Measurements from ENCODE around the gene NEIL1. TPM values are rescaled to one million over a fixed set of nuclear protein-coding genes. Genes with fewer than 3 reads are reported as not detected.

Gene NEIL1
- total and polyA plus RNA-seq, 3 experiments from 2014 or later, result 2.0 to 2.9 (median 2.3) TPM

- CTCF ChIA-PET, result interaction anchor here (5.2 kb wide), 1 partner anchor 13 kb away, joined by 35 read pairs; the partner anchor contains the start of gene MAN2C1
These were observed 7.6 kb downstream of the NEIL1 start for GRCh38 chr15:75354454-75354853.

GRCh38 chr15:75355369-75355768 lies 8.5 kb downstream of the NEIL1 start:
- no peak overlapping the region for H3K4me3 Mint-ChIP-seq
- peaks cover 9% of the 10 kb centered on the region for H3K4me1 ChIP-seq (ENCODE audit: insufficient read depth, low read length)
- H3K9me3 Mint-ChIP-seq, result peaks cover under 1 to 6% (median 6%) of the 10 kb centered on the region in 5 donors
- ChIA-PET POLR2A (no interaction called here), CTCF (interaction anchor here (5.2 kb wide), 1 partner anchor 12 kb away, joined by 35 read pairs; the partner anchor contains the start of gene MAN2C1)
- H3K36me3 Mint-ChIP-seq, result peaks cover 0 to 42% (median 0%) of the 10 kb centered on the region in 3 donors
- H3K27ac Mint-ChIP-seq, result peak overlapping the region in 4 of 8 donors; percentile 63 to 91 (median 82)
- H3K9me3 ChIP-seq (ENCODE audit: low read length), result no peaks in the 10 kb centered on the region
- peaks cover 7 to 10% (median 9%) of the 10 kb centered on the region in 3 donors for H3K4me1 Mint-ChIP-seq
- H3K27ac ChIP-seq (ENCODE audit: low read depth, low read length), result no peak overlapping the region
- no peak for DNase-seq
- no peaks in the 10 kb centered on the region for H3K36me3 ChIP-seq (ENCODE audit: insufficient read depth, low read length)
- no peaks in the 10 kb centered on the region for H3K27me3 ChIP-seq (ENCODE audit: insufficient read depth, low read length, poor library complexity, severe bottlenecking)
- H3K27me3 Mint-ChIP-seq, result peaks cover 0 to 2% of the 10 kb centered on the region in 2 donors
- no peak overlapping the region for H3K4me3 ChIP-seq (ENCODE audit: low read length)

More at GRCh38 chr15:75354454-75354853, 7.6 kb downstream of the NEIL1 start:
- H3K4me1 ChIP-seq (ENCODE audit: insufficient read depth, low read length), result peaks cover 18% of the 10 kb centered on the region
- H3K4me3 ChIP-seq (ENCODE audit: low read length), result no peak overlapping the region
- H3K27me3 ChIP-seq (ENCODE audit: insufficient read depth, low read length, poor library complexity, severe bottlenecking), result no peaks in the 10 kb centered on the region
- peak overlapping the region in 5 of 8 donors; percentile 43 to 90 (median 77) for H3K27ac Mint-ChIP-seq
- peaks cover 3 to 37% (median 7%) of the 10 kb centered on the region in 3 donors for H3K36me3 Mint-ChIP-seq
- H3K4me3 Mint-ChIP-seq, result no peak overlapping the region
- H3K9me3 ChIP-seq (ENCODE audit: low read length), result no peaks in the 10 kb centered on the region
- no peaks in the 10 kb centered on the region for H3K36me3 ChIP-seq (ENCODE audit: insufficient read depth, low read length)
- H3K27ac ChIP-seq (ENCODE audit: low read depth, low read length), result no peak overlapping the region
- peaks cover 0 to 7% of the 10 kb centered on the region in 2 donors for H3K27me3 Mint-ChIP-seq
- no peak for DNase-seq
- POLR2A ChIA-PET, result interaction anchor here (0.5 to 2.0 kb wide), 2 partner anchors 14 to 395 kb away, joined by 4 to 9 read pairs; partner anchors contain the start of gene MAN2C1
- H3K9me3 Mint-ChIP-seq, result peaks cover 6 to 16% (median 15%) of the 10 kb centered on the region in 5 donors
- peaks cover 16 to 18% (median 18%) of the 10 kb centered on the region in 3 donors for H3K4me1 Mint-ChIP-seq

GRCh38 chr15:75356006-75356405 lies 9.2 kb downstream of the NEIL1 start:
- POLR2A ChIA-PET, result no interaction called here
- Histone ChIP-seq H3K4me1 (ENCODE audit: insufficient read depth, low read length) (peaks cover 3% of the 10 kb centered on the region), H3K27me3 (ENCODE audit: insufficient read depth, low read length, poor library complexity, severe bottlenecking) (no peaks in the 10 kb centered on the region), H3K9me3 (ENCODE audit: low read length) (no peaks in the 10 kb centered on the region), H3K4me3 (ENCODE audit: low read length) (no peak overlapping the region), H3K36me3 (ENCODE audit: insufficient read depth, low read length) (no peaks in the 10 kb centered on the region), H3K27ac (ENCODE audit: low read depth, low read length) (no peak overlapping the region)
- H3K27ac Mint-ChIP-seq, result peak overlapping the region in 1 of 8 donors; percentile 32
- DNase-seq, result no peak
- H3K36me3 Mint-ChIP-seq, result peaks cover 0 to 48% (median 0%) of the 10 kb centered on the region in 3 donors
- CTCF ChIA-PET, result no interaction called here
- no peak overlapping the region for H3K4me3 Mint-ChIP-seq
- H3K9me3 Mint-ChIP-seq, result peaks cover 0 to under 1% (median 0%) of the 10 kb centered on the region in 5 donors
- peaks cover under 1 to 6% (median 2%) of the 10 kb centered on the region in 3 donors for H3K4me1 Mint-ChIP-seq
- no peaks in the 10 kb centered on the region for H3K27me3 Mint-ChIP-seq

GRCh38 chr15:75356517-75356916 lies 9.7 kb downstream of the NEIL1 start:
- H3K4me3 ChIP-seq (ENCODE audit: low read length), result no peak overlapping the region
- Mint-ChIP-seq H3K27me3 (no peaks in the 10 kb centered on the region), H3K27ac (peak overlapping the region in 2 of 8 donors; percentile 36 to 43), H3K4me3 (no peak overlapping the region), H3K9me3 (no peaks in the 10 kb centered on the region), H3K4me1 (peaks cover 0 to 3% (median 0%) of the 10 kb centered on the region in 3 donors), H3K36me3 (peaks cover 0 to 53% (median 0%) of the 10 kb centered on the region in 3 donors)
- H3K27me3 ChIP-seq (ENCODE audit: insufficient read depth, low read length, poor library complexity, severe bottlenecking), result no peaks in the 10 kb centered on the region
- ChIA-PET CTCF (interaction anchor here (1.4 kb wide), 1 partner anchor 11 kb away, joined by 4 read pairs; no protein-coding TSS in a partner anchor), POLR2A (no interaction called here)
- H3K4me1 ChIP-seq (ENCODE audit: insufficient read depth, low read length), result no peaks in the 10 kb centered on the region
- no peaks in the 10 kb centered on the region for H3K36me3 ChIP-seq (ENCODE audit: insufficient read depth, low read length)
- DNase-seq, result no peak
- H3K9me3 ChIP-seq (ENCODE audit: low read length), result no peaks in the 10 kb centered on the region
- H3K27ac ChIP-seq (ENCODE audit: low read depth, low read length), result no peak overlapping the region

- Histone ChIP-seq H3K27ac (ENCODE audit: low read depth, low read length) (no peak overlapping the region), H3K27me3 (ENCODE audit: insufficient read depth, low read length, poor library complexity, severe bottlenecking) (no peaks in the 10 kb centered on the region), H3K36me3 (ENCODE audit: insufficient read depth, low read length) (no peaks in the 10 kb centered on the region), H3K9me3 (ENCODE audit: low read length) (no peaks in the 10 kb centered on the region), H3K4me1 (ENCODE audit: insufficient read depth, low read length) (no peaks in the 10 kb centered on the region), H3K4me3 (ENCODE audit: low read length) (no peak overlapping the region)
- Mint-ChIP-seq H3K27me3 (no peaks in the 10 kb centered on the region), H3K9me3 (no peaks in the 10 kb centered on the region), H3K36me3 (peaks cover 0 to 62% (median 0%) of the 10 kb centered on the region in 3 donors), H3K27ac (peak overlapping the region in 2 of 8 donors; percentile 17 to 79), H3K4me3 (no peak overlapping the region), H3K4me1 (peaks cover 0 to 3% (median 0%) of the 10 kb centered on the region in 3 donors)
- CTCF ChIA-PET, result no interaction called here
- POLR2A ChIA-PET, result no interaction called here
- DNase-seq, result no peak
These were observed 11.3 kb downstream of the NEIL1 start for GRCh38 chr15:75357976-75358673.

GRCh38 chr15:75358771-75359536 lies 12.1 kb downstream of the NEIL1 start:
- CTCF ChIA-PET, result no interaction called here
- no peaks in the 10 kb centered on the region for H3K9me3 Mint-ChIP-seq
- peaks cover 3% of the 10 kb centered on the region for H3K36me3 ChIP-seq (ENCODE audit: insufficient read depth, low read length)

GRCh38 chr15:75359537-75360250 lies 12.9 kb downstream of the NEIL1 start:
- Histone ChIP-seq H3K9me3 (ENCODE audit: low read length) (no peaks in the 10 kb centered on the region), H3K36me3 (ENCODE audit: insufficient read depth, low read length) (peaks cover 11% of the 10 kb centered on the region), H3K4me3 (ENCODE audit: low read length) (no peak overlapping the region), H3K4me1 (ENCODE audit: insufficient read depth, low read length) (no peaks in the 10 kb centered on the region), H3K27ac (ENCODE audit: low read depth, low read length) (no peak overlapping the region), H3K27me3 (ENCODE audit: insufficient read depth, low read length, poor library complexity, severe bottlenecking) (no peaks in the 10 kb centered on the region)
- H3K4me1 Mint-ChIP-seq, result peaks cover 0 to 3% (median 0%) of the 10 kb centered on the region in 3 donors
- peaks cover 0 to 72% (median 0%) of the 10 kb centered on the region in 3 donors for H3K36me3 Mint-ChIP-seq
- DNase-seq, result no peak
- H3K9me3 Mint-ChIP-seq, result no peaks in the 10 kb centered on the region
- H3K27me3 Mint-ChIP-seq, result no peaks in the 10 kb centered on the region
- no peak overlapping the region for H3K4me3 Mint-ChIP-seq
- CTCF ChIA-PET, result no interaction called here
- POLR2A ChIA-PET, result no interaction called here
- H3K27ac Mint-ChIP-seq, result peak overlapping the region in 2 of 8 donors; percentile 49 to 64

More at GRCh38 chr15:75358771-75359536, 12.1 kb downstream of the NEIL1 start:
- no peaks in the 10 kb centered on the region for H3K9me3 ChIP-seq (ENCODE audit: low read length)
- H3K27me3 ChIP-seq (ENCODE audit: insufficient read depth, low read length, poor library complexity, severe bottlenecking), result no peaks in the 10 kb centered on the region
- no peak overlapping the region for H3K4me3 ChIP-seq (ENCODE audit: low read length)
- POLR2A ChIA-PET, result no interaction called here
- peaks cover 0 to 3% (median 0%) of the 10 kb centered on the region in 3 donors for H3K4me1 Mint-ChIP-seq
- H3K27ac Mint-ChIP-seq, result peak overlapping the region in 1 of 8 donors; percentile 79
- H3K4me3 Mint-ChIP-seq, result no peak overlapping the region
- H3K27me3 Mint-ChIP-seq, result no peaks in the 10 kb centered on the region
- H3K27ac ChIP-seq (ENCODE audit: low read depth, low read length), result no peak overlapping the region
- DNase-seq, result no peak
- peaks cover 0 to 67% (median 0%) of the 10 kb centered on the region in 3 donors for H3K36me3 Mint-ChIP-seq
- no peaks in the 10 kb centered on the region for H3K4me1 ChIP-seq (ENCODE audit: insufficient read depth, low read length)

Measured in CD8-positive, alpha-beta memory T cell (primary cell).